ENCODE data around the gene KRT7.
A peak's percentile ranks its signal among the peaks of the same experiment; 100 is the strongest.

The KRT7 gene

GRCh38 chr12:52203079-52203921 lies 29.7 kb upstream of the KRT7 start:
- Histone ChIP-seq H2BK12ac (ENCODE audit: low read length in 2 of 2) (peak overlapping the region in 1 of 2 experiments; percentile 61), H3K27ac (ENCODE audit: low read length, poor library complexity, severe bottlenecking) (peak overlapping the region; percentile 22), H2AFZ (ENCODE audit: low read depth, low read length) (no peak overlapping the region), H2AK5ac (ENCODE audit: low read length, severe bottlenecking) (peak overlapping the region; percentile 55), H3K23ac (ENCODE audit: low read length in 2 of 2) (no peak overlapping the region), H3K4me2 (ENCODE audit: low read length, poor library complexity, severe bottlenecking) (no peak overlapping the region), H2BK5ac (ENCODE audit: low read depth, low read length, poor library complexity, severe bottlenecking) (peak overlapping the region; percentile 2), H2BK15ac (ENCODE audit: low read depth, poor library complexity, severe bottlenecking) (no peak overlapping the region), H2BK120ac (ENCODE audit: low read depth, low read length) (no peak overlapping the region), H3K18ac (ENCODE audit: low read depth in 1 of 2, low read length in 2 of 2) (peak overlapping the region; percentile 44 to 76), H3K27me3 (ENCODE audit: control insufficient read depth in 1 of 2, insufficient read depth in 1 of 2, low read length in 2 of 2) (peaks cover 0 to 11% of the 10 kb centered on the region in 2 experiments), H4K91ac (ENCODE audit: low read length) (peak overlapping the region; percentile 76), H3K79me1 (replicated peaks; ENCODE audit: low read length, poor library complexity, severe bottlenecking) (no peaks in the 10 kb centered on the region), H4K8ac (ENCODE audit: low read length) (no peak overlapping the region), H3K14ac (ENCODE audit: low read length in 2 of 2) (peak overlapping the region in 1 of 2 experiments; percentile 72), H3K4me3 (ENCODE audit: insufficient read depth in 1 of 2, low read depth in 1 of 2, low read length in 2 of 2) (no peak overlapping the region), H3K9ac (ENCODE audit: low read length) (peak overlapping the region; percentile 61), H3K4ac (ENCODE audit: low read depth in 1 of 2, low read length in 2 of 2) (peak overlapping the region in 1 of 2 experiments; percentile 30), H3K4me1 (ENCODE audit: control insufficient read depth, insufficient read depth, low read depth, low read length) (peaks cover 56% of the 10 kb centered on the region), H3K9me3 (ENCODE audit: control insufficient read depth, low read length) (no peaks in the 10 kb centered on the region), H3K36me3 (ENCODE audit: control insufficient read depth in 1 of 2, insufficient read depth in 2 of 2, low read depth in 1 of 2, low read length in 2 of 2) (no peaks in the 10 kb centered on the region)
- WGBS = 77% methylated on average over 16 of the region's 19 CpGs
- peak; percentile 71 for DNase-seq

- H3K23ac ChIP-seq (ENCODE audit: low read length in 2 of 2) = no peak overlapping the region
- H2AFZ ChIP-seq (ENCODE audit: low read depth, low read length) = no peak overlapping the region
- H3K9me3 ChIP-seq (ENCODE audit: control insufficient read depth, low read length) = no peaks in the 10 kb centered on the region
- no peak overlapping the region for H2BK12ac ChIP-seq (ENCODE audit: low read length in 2 of 2)
- no peak overlapping the region for H2BK120ac ChIP-seq (ENCODE audit: low read depth, low read length)
- peak overlapping the region; percentile 59 for H2BK5ac ChIP-seq (ENCODE audit: low read depth, low read length, poor library complexity, severe bottlenecking)
- no peak overlapping the region for H3K4me3 ChIP-seq (ENCODE audit: insufficient read depth in 1 of 2, low read depth in 1 of 2, low read length in 2 of 2)
- H3K14ac ChIP-seq (ENCODE audit: low read length in 2 of 2) = no peak overlapping the region
- H3K4me2 ChIP-seq (ENCODE audit: low read length, poor library complexity, severe bottlenecking) = no peak overlapping the region
- H3K9ac ChIP-seq (ENCODE audit: low read length) = no peak overlapping the region
- H3K36me3 ChIP-seq (ENCODE audit: control insufficient read depth in 1 of 2, insufficient read depth in 2 of 2, low read depth in 1 of 2, low read length in 2 of 2) = no peaks in the 10 kb centered on the region
- H4K91ac ChIP-seq (ENCODE audit: low read length) = no peak overlapping the region
- H3K79me1 ChIP-seq (replicated peaks; ENCODE audit: low read length, poor library complexity, severe bottlenecking) = no peaks in the 10 kb centered on the region
- peak overlapping the region; percentile 63 for H2AK5ac ChIP-seq (ENCODE audit: low read length, severe bottlenecking)
- peak; percentile 67 for DNase-seq
- peaks cover 56% of the 10 kb centered on the region for H3K4me1 ChIP-seq (ENCODE audit: control insufficient read depth, insufficient read depth, low read depth, low read length)
- no peak overlapping the region for H3K27ac ChIP-seq (ENCODE audit: low read length, poor library complexity, severe bottlenecking)
- H3K4ac ChIP-seq (ENCODE audit: low read depth in 1 of 2, low read length in 2 of 2) = no peak overlapping the region
- H2BK15ac ChIP-seq (ENCODE audit: low read depth, poor library complexity, severe bottlenecking) = no peak overlapping the region
- peaks cover 0 to 11% of the 10 kb centered on the region in 2 experiments for H3K27me3 ChIP-seq (ENCODE audit: control insufficient read depth in 1 of 2, insufficient read depth in 1 of 2, low read length in 2 of 2)
- H3K18ac ChIP-seq (ENCODE audit: low read depth in 1 of 2, low read length in 2 of 2) = no peak overlapping the region
- no peak overlapping the region for H4K8ac ChIP-seq (ENCODE audit: low read length)
- WGBS = 70% methylated on average over 17 of the region's 18 CpGs
Observed at GRCh38 chr12:52204095-52204930, 28.7 kb upstream of the KRT7 start.

DNA sequence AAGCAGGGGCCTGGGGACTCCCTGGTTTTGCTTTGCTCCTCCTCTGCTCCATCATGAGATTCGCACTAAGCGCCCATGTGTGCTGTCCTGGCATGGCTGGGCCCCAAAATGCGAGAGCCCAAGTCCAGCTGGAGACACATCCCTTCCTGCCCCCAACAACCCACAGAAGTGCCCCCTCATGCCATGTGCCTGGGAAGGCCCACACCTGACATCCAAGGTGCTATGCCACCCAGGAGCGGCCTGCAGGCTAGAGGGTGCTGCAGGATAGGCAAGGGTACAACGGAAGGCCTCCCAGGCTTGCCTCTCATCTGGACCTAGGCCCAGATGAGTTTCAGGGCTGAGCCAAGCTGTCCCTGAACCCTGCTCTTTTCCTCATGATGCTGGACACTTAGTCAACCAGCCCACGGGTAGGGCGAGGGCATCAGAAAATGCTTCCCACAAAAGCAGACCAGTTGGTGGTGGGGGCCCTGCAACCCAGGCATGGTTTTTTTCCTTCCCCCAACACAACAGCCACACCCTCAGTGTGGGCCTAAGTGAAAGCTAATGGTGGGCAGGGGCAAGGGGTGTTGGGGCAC lies 28.0 kb upstream of the KRT7 start:
- H4K91ac ChIP-seq (ENCODE audit: low read length) = peak overlapping the region; percentile 34
- H2BK5ac ChIP-seq (ENCODE audit: low read depth, low read length, poor library complexity, severe bottlenecking) = no peak overlapping the region

More for the DNA sequence above, 28.0 kb upstream of the KRT7 start:
- H3K27me3 ChIP-seq (ENCODE audit: control insufficient read depth in 1 of 2, insufficient read depth in 1 of 2, low read length in 2 of 2) = peaks cover 0 to 11% of the 10 kb centered on the region in 2 experiments
- no peak overlapping the region for H3K4me2 ChIP-seq (ENCODE audit: low read length, poor library complexity, severe bottlenecking)
- H3K27ac ChIP-seq (ENCODE audit: low read length, poor library complexity, severe bottlenecking) = no peak overlapping the region
- H3K4ac ChIP-seq (ENCODE audit: low read depth in 1 of 2, low read length in 2 of 2) = no peak overlapping the region
- WGBS = 90% methylated on average over 7 of the region's 7 CpGs
- no peak overlapping the region for H3K23ac ChIP-seq (ENCODE audit: low read length in 2 of 2)
- DNase-seq = no peak
- no peak overlapping the region for H4K8ac ChIP-seq (ENCODE audit: low read length)
- no peaks in the 10 kb centered on the region for H3K79me1 ChIP-seq (replicated peaks; ENCODE audit: low read length, poor library complexity, severe bottlenecking)
- H3K4me3 ChIP-seq (ENCODE audit: insufficient read depth in 1 of 2, low read depth in 1 of 2, low read length in 2 of 2) = no peak overlapping the region
- H2BK12ac ChIP-seq (ENCODE audit: low read length in 2 of 2) = no peak overlapping the region
- no peaks in the 10 kb centered on the region for H3K9me3 ChIP-seq (ENCODE audit: control insufficient read depth, low read length)
- H2BK120ac ChIP-seq (ENCODE audit: low read depth, low read length) = no peak overlapping the region
- peak overlapping the region in 1 of 2 experiments; percentile 6 for H3K14ac ChIP-seq (ENCODE audit: low read length in 2 of 2)
- peaks cover 57% of the 10 kb centered on the region for H3K4me1 ChIP-seq (ENCODE audit: control insufficient read depth, insufficient read depth, low read depth, low read length)
- H2BK15ac ChIP-seq (ENCODE audit: low read depth, poor library complexity, severe bottlenecking) = peak overlapping the region; percentile 17
- H2AK5ac ChIP-seq (ENCODE audit: low read length, severe bottlenecking) = peak overlapping the region; percentile 23
- no peak overlapping the region for H3K9ac ChIP-seq (ENCODE audit: low read length)
- peak overlapping the region in 1 of 2 experiments; percentile 1 for H3K18ac ChIP-seq (ENCODE audit: low read depth in 1 of 2, low read length in 2 of 2)
- H2AFZ ChIP-seq (ENCODE audit: low read depth, low read length) = no peak overlapping the region
- no peaks in the 10 kb centered on the region for H3K36me3 ChIP-seq (ENCODE audit: control insufficient read depth in 1 of 2, insufficient read depth in 2 of 2, low read depth in 1 of 2, low read length in 2 of 2)

All from mesenchymal stem cell (in vitro differentiated cells and primary cell).